ENCODE data around the gene MAF.

The MAF gene

GRCh38 chr16:79610771-79611170 is 10.2 kb upstream of the MAF start:
- DNase-seq: no peak

- no peak for DNase-seq
Observed at GRCh38 chr16:79609861-79610260, 9.3 kb upstream of the MAF start.

- DNase-seq: no peak
Observed at GRCh38 chr16:79608976-79609375, 8.4 kb upstream of the MAF start.

GRCh38 chr16:79607587-79607986 is 7.0 kb upstream of the MAF start:
- DNase-seq: no peak

GRCh38 chr16:79605999-79606398 is 5.5 kb upstream of the MAF start:
- no peak for DNase-seq

- DNase-seq: no peak
Observed at GRCh38 chr16:79603055-79603454, 2.5 kb upstream of the MAF start.

- DNase-seq: no peak
Observed at GRCh38 chr16:79602628-79603014, 2.1 kb upstream of the MAF start.

GRCh38 chr16:79601931-79602627 is 1.5 kb upstream of the MAF start:
- DNase-seq: no peak

- DNase-seq: no peak
Observed at GRCh38 chr16:79601092-79601930, 774 bp upstream of the MAF start.

GRCh38 chr16:79599837-79600637 is 500 bp downstream of the MAF start:
- no peak for DNase-seq

- DNase-seq: no peak
Observed at GRCh38 chr16:79599256-79599836, 1.2 kb downstream of the MAF start.

- DNase-seq: no peak
Observed at GRCh38 chr16:79598348-79599181, 2.0 kb downstream of the MAF start.

- DNase-seq: no peak
Observed at GRCh38 chr16:79598063-79598347, 2.5 kb downstream of the MAF start.

GRCh38 chr16:79597277-79598062 is 3.1 kb downstream of the MAF start:
- no peak for DNase-seq

GRCh38 chr16:79595931-79596450 is 4.5 kb downstream of the MAF start:
- no peak for DNase-seq

- DNase-seq: no peak
Observed at GRCh38 chr16:79595231-79595641, 5.3 kb downstream of the MAF start.

- no peak for DNase-seq
Observed at GRCh38 chr16:79593754-79594153, 6.8 kb downstream of the MAF start.

- no peak for DNase-seq
Observed at GRCh38 chr16:79593074-79593531, 7.4 kb downstream of the MAF start.

GRCh38 chr16:79592186-79592585 is 8.4 kb downstream of the MAF start:
- DNase-seq: no peak

- DNase-seq: no peak
Observed at GRCh38 chr16:79589601-79590102, 10.9 kb downstream of the MAF start.

GRCh38 chr16:79587897-79588296 is 12.6 kb downstream of the MAF start:
- DNase-seq: no peak
